HG03521 (cell line): ENCODE results near the gene STAT3.
"Not testable (repeated sequence)": the region's sequence is repeated elsewhere in the genome, so short reads cannot be mapped to it uniquely, and the experiment has no call there.

Experiments
- ATAC-seq: cut with Tn5 transposase; IDR thresholded peaks from one replicate; pipeline ENCODE4 v1.9.1; 2021; ENCODE audit warnings: mild to moderate bottlenecking, moderate library complexity; ENCODE audit not compliant: unreplicated experiment

STAT3 gene

DNA sequence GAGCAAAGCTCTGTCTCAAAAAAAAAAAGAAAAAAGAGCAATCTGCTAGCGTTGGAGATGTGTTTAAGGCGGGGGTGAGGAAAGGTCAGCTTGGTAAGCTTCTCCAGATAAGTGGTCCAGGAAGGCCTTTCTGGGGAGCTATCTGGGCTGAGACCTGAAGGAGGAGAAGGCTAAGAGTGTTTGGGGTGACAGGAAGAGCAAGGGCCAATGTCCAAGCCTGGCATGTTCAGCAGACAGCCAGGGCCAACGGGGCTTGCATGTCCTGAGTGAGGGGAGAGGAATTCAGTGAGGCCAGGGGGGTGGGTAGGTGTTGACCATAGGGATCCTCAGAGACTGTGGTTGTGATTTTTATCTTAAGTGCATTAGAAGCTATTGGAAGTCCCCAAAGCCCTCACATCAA, 84.5 kb downstream of the STAT3 start:
- no peak for ATAC-seq

DNA sequence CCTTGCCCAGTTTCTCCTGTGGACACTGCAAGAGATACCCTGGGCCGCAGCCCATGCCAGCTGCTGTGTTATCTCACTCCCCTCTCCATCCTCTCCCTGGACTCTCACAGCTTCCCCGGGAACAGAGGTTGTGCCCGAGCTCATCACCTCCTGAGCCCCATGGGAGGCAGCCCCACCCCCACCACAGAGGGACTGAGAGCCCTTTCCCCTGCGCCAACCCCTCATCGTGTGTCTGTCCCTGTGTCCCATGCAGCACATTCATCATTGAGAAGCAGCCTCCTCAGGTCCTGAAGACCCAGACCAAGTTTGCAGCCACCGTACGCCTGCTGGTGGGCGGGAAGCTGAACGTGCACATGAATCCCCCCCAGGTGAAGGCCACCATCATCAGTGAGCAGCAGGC, 87.2 kb downstream of the STAT3 start:
- ATAC-seq, result no peak

DNA sequence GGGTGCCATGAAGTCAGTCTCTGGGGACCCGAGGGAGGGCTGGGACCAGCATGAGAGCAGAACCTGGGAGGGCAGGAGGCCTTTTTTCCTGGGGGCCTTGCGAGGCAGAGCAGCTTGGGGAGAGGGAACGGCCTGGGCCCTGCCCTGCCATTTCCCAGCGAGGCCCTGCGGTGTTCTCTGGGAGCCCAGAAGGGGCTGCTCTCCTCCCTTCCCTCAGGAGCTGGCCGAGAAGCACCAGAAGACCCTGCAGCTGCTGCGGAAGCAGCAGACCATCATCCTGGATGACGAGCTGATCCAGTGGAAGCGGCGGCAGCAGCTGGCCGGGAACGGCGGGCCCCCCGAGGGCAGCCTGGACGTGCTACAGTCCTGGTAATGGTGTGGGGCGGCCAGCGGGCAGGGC, 88.3 kb downstream of the STAT3 start:
- not testable (repeated sequence) for ATAC-seq

DNA sequence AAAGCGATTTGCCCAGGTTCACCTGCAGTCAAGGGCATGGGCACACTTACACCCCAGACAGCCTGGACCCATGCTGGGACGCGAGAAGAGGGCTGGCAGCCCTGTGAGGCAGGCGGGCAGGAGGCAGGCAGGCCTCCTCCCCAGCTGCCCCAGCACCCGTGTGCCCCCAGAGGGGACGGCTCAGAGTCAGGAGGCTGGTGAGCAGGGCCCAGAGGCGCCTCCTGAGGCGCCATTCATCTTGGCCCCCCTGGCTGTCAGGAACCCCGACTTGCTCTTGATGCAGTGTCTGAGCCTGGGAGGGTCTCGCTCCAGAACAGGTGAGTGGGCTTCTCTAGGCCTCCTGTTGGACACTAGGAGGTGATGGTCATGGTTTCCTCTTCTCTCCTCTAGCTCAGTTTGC, 88.9 kb downstream of the STAT3 start:
- not testable (repeated sequence) for ATAC-seq

DNA sequence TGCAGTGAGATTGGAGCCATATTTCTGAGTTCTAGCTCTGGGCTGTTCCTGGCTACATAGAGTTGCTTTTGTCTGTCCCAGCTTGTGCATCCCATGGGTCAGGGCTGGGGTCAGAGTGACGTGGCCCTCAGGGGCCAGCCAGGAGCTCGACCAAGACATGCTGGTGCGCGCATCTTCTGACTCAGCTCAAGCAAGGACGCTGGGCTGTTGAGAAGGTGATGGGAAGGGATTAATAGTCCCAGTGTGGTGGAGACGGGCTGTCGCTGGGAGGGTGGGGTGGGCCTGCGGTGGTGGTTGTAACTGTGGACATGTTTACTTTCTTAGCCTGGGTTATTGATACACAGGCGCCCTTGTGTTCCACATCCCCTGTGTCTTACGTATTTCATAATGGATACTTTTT, 90.5 kb downstream of the STAT3 start:
- ATAC-seq, result not testable (repeated sequence)

DNA sequence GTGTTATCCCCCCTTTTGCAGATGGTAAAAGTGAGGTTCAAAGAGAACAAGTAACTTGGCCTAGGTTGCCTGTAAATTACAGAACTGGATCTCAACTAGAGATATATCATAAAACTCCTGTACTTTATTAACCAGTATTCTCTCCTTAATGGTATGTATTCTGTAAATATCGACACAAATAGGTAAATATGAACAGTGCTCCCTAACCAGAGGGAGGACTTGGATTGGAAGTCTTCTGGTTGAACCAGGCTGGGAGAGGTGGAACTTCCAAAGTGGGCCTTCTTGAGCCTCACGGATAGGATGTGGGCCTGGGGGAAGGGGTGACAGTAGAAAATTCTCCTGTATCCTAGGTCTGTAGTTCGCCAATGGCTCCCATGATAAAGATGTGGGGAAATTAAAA, 92.2 kb downstream of the STAT3 start:
- no peak for ATAC-seq

DNA sequence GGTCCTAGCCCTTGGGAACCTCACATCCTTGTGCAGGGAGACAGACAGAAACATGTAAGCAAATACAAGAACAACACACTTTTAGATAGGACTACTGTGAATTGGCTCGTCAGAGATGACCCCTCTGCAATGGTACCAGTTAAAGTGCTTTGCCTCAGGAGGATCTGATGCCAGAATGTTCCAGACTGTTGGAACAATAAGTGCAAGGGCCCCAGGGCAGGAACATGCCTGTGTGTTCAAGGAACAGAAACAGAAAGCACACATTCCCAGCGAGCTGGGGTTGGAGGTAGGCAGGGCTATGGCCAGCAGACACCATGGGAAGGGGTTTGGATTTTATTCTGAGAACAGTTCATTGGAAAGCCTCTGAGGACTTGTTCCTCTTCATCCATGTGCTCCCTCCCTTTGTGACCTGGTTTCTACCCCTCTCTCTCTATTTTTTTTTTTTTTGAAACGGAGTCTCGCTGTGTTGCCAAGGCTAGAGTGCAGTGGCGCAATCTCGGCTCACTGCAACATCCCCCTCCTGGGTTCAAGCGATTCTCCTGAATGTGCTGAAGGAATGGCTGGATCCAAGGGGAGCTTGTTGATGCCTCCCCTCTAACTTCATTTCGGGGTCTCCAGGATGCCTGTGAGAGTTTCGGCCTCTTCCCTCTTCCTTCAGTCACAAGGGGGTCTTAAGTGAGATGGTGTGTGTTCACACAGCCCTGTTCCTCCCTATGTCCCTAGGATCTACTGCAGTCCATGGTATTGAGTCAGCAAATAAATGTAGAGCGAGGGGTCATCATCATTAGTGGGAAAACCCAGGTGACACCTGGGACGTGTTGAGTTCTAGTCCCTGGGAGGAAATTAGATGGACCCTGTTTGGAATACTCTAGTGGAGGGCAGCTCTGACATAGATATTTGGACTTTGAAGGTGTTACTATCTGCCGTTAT, 93.5 kb downstream of the STAT3 start:
- no peak for ATAC-seq

DNA sequence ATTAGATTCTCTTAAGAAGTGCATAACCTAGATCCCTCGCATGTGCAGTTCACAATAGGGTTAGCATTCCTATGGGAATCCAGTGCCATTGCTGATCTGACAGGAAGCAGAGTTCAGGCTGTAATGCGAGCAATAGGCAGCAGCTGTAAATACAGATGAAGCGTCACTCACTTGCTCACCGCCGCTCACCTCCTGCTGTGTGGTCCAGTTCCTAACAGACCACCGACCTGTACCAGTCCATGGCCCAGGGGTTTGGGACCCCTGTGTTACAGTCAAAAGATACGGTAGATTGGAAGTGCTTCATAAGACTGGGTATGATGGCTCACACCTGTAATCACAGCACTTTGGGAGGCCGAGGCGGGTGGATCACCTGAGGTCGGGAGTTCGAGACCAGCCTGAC, 97.1 kb downstream of the STAT3 start:
- no peak for ATAC-seq

DNA sequence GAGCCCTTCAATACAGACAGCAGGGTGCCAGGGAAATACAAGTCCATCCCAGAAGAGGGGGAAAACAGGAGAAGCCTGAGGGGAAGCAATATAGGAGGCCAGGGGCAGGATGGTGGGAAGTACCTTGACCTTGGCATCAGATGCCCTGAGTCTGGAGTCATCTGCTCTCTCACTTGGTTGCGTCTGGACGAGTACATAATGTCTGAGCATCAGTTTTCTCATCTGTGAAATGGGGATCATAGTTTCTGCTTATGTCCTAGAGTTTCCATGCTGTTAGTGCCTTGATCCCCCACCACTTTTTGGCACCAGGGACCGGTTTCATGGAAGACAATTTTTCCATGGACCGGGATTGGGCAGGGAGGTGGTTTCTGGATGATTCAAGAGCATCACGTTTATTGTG, 97.7 kb downstream of the STAT3 start:
- no peak for ATAC-seq

DNA sequence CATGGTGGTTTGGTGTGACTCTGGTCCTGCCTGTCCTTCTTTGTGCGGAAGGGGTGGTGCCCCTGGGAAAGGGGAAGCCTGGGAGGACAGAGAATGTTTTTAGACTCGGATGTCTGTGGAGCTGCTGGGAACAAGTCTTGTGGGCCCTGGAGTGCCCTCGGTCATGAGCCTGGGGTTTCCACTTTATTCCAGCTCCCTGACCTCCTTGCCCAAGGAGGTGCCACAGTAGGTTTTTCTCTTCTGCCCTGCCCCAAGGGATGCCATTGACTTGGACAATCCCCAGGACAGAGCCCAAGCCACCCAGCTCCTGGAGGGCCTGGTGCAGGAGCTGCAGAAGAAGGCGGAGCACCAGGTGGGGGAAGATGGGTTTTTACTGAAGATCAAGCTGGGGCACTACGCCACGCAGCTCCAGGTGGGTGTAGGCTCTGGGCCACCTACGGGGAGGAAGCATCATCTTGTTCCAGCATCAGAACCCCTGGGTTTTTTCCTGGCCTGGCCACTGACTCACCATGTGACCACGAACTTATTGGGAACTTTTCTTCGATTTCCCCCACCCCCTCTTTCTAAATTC, 98.5 kb downstream of the STAT3 start:
- ATAC-seq, result no peak

DNA sequence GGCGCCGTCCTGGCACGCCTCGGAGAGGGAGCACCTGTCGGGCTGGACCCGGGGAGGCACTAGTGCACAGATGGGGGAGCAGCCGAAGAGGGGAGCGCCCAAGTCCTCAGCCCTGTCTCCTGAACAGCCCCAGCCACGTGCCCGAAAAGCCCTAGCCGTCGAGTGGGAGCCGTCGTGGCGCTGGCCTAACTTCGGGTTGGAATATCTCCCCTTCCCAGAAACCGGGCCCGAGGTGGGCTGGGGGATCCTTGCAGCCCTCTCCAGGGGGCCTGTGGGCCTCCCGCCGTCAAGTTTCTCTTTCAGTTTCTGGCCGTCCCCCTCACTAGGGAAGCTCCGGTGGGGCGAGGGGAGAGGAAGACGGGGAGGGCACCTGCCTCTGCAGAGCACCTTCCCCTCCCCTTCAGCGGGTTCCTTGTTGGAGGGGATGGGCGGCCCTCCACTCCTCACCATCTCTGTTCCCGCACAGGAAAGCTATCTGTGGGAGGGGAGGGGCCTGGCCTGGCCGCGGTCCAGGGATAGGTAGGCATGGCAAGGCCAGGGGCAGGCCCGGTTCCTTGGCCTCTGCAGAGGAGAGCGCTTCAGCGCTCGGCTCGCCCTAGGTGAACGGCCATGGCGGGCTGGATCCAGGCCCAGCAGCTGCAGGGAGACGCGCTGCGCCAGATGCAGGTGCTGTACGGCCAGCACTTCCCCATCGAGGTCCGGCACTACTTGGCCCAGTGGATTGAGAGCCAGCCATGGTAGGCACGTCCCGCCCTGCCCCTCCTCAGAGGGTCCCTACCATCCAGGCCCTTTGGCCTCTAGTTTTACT, 99.2 kb downstream of the STAT3 start:
- peak; percentile 16 for ATAC-seq

DNA sequence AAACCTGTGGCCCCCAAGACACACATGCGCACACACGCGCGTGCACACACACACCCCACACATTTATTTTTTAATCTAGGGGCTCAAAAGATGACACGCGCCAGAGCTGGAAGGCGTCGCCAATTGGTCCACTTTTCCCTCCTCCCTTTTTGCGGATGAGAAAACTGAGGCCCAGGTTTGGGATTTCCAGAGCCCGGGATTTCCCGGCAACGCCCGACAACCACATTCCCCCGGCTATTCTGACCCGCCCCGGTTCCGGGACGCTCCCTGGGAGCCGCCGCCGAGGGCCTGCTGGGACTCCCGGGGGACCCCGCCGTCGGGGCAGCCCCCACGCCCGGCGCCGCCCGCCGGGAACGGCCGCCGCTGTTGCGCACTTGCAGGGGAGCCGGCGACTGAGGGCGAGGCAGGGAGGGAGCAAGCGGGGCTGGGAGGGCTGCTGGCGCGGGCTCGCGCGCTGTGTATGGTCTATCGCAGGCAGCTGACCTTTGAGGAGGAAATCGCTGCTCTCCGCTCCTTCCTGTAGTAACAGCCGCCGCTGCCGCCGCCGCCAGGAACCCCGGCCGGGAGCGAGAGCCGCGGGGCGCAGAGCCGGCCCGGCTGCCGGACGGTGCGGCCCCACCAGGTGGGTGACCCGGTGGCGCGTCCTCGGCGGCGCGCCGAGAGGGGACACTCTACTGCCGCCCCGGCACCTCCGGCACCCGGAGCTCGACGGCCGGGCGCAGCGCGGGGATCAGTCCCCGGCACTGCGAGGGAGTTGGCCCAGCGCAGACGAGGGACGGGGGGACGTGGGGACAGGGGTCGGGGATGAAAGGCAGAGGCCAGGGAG, 100.1 kb downstream of the STAT3 start, which contains the start of gene STAT5A:
Gene STAT5A, plus strand, starts transcription at position 522 of the 826 bp plus-strand sequence. CDS start 914 bp downstream, outside the sequence.
- ATAC-seq, result peak; percentile 60

DNA sequence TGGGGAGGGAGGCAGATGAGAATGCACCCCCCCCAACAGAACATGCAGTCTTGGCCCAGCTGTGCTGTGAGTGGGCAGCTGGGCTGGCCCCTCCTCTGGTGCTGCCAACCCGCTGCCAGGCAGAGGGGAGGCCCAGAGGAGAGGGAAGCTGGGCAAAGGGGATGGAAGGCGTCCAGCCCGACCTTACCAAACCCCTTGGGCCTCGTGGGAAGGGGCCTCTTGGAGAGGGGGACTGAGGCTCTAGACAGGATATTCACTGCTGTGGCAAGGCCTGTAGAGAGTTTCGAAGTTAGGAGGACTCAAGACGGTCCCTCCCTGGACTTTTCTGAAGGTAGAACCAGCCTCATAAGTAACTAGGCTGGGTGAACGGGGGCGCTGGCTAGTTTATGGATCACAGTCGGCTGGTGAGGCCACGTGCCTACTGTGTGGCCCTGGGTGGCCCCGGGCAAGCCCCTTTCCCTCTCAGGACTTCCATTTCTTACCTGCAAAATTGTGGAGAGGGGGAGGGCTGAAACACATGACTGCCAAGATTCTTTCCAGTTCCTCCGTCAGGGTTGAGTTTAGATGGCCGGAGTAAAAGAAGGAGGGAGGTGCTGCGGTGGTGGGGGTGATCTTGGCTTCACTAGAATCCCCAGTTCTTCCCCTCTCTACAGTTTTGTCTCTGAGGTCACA, 100.8 kb downstream of the STAT3 start:
- ATAC-seq, result no peak

DNA sequence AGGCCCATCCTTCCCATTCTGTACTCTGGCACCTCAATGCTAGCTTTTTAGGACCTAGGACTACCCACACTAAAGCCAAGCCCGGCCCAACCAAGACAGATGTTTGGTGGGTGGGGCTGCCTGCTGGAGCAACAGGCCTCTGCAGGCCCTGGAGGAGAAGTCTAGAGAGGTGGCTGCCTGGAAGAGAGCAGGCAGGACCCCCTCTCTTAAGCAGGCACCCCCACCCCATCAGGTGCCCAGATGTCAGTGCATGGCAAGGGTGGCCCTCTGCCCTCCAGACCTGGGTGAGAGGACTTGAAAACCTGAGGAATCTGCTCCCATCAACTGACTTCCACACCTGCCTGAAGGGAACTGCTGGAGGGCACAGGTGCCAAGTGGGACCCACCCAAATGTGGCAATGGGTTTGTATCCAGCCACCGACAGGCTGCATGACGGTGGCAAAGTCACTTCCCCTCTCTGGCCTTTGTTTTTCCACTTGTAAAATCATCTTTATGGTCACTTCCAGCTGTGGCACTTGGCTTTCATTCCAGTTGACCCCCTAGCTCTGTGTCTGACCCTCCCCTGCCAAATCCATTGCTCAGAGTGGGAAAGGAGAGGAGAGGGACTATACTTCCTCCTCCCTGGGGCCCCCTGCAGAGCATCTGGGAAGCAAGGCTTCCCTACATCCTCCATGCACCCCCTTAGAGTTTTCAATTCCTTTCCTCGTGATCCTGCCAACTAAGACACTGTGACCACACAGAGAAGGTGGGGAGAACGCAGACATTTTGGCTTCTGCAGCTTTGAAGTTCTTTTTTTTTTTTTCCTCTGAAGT, 101.6 kb downstream of the STAT3 start:
- no peak for ATAC-seq

DNA sequence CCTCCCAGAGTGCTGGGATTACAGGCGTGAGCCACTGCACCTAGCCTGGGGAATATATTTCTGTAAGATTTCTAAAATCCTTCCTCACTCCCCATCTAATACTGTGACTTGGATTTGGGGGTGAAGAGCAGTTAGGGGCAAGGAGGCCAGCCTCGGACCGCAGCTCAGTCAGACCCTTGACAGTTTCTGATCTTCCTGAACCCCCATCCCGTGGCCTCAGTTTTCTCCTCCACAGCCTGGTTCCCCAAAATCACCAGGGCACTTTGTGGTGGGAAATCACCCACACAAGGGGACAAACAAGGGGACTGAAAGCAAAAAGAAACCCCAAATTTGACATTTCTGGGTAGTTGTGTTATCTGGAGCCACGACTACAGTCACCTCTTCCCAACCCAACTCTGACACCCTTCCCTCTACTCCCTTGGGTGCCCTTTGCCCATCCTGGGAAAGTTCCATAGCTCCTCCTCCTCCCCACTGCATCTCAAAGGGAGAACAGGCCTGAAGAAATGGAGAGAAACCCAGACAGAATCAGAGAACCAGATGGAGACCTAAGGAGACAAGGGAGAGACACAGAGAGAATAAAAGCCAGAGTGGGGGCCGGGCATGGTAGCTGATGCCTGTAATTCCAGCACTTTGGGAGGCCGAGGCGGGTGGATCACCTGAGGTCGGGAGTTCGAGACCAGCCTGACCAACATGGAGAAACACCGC, 102.7 kb downstream of the STAT3 start:
- no peak for ATAC-seq

DNA sequence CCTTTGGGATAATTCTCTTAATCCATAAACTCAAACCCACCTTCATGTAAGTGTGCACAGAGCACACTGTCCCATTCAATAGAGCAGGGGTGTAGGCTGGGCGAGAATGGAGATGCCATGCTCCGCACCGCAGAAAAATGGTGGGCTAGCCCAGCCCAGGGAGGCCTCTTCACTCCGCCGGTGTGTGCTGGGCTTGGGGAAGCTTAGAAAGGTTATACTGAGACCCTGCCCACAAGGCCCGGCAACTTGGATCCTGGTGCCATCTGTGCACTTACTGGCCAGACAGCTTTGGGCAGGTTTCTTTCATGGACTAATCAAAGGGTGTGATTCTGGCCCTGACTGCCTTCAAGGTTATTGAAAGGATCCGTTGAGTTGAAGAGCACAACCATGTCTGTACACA, 103.7 kb downstream of the STAT3 start:
- ATAC-seq, result no peak

DNA sequence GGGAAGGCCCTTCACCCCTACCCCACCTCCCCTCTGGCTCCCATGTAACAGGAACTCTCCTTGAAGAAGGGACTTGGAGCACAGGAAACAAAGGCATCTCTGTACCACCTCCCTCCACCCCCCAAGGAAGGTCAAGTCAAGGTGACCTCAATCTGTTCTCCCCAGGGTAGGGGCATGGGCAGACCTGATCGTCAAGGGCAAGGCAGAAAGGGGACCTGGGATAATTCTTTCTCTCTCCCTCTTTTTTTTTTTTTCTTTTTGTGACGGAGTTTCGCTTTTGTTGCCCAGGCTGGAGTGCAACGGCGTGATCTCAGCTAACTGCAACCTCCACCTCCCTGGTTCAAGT, 104.2 kb downstream of the STAT3 start:
- no peak for ATAC-seq

DNA sequence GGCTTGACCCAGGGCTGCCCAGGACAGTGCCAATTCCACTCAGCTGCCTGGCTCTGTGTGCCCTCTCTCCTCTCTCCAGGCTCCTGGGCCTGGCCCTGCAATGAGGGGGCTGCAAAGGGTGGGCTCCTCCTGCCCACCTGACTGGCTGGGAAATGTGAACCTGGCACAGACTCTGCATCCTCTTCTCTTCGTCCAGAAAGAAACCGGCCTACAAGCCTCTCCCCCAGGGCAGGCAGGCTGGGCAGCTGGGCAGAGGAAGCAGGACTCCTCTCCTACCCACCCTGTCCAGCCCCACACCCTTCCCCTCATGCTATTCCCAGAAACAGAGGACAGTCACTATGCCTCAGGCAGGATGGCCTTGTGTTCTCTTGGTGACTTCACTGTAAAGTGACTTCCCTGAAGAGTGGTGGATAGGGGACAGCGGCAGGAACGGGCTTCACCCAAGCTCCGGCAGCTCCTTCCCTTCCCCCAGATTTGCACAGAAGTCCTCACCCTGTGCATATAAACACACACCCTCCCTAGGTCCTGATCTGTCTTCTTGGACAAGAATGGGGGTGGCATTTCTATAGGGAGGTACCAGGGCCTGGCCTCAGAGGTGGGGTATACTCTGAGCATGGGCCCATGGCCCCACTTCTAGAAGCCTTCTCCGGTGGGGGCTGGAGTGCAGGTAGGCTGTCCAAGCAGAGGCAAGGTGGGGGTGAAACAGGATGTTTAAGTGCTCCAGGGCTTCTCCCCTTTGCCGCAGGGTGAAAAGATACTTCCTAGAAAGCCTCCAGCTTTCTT, 104.8 kb downstream of the STAT3 start:
- ATAC-seq, result no peak
